HL-60 (cell line): ENCODE measurements around the gene PYGB.

Source experiments
- DNase-seq, 2 experiments: peaks; one replicate each; pipeline ENCODE4 v3.0.0-alpha.2; 2010 to 2020; ENCODE audit warnings: low read depth in 1 of 2, low spot score in 1 of 2
- H3K27ac ChIP-seq: fragments of 250-450 bp; sonication (Bioruptor Pico); replicated peaks from 2 replicates; pipeline ENCODE4 v1.5.1; 2020; ENCODE audit warnings: mild to moderate bottlenecking, moderate library complexity
- H3K27me3 ChIP-seq: fragments of 250-450 bp; sonication (Bioruptor Pico); 2 replicates; pipeline ENCODE4 v1.5.1; 2021; ENCODE audit warnings: mild to moderate bottlenecking, moderate library complexity; ENCODE audit not compliant: insufficient read depth, poor library complexity, severe bottlenecking
- H3K4me3 ChIP-seq: replicated peaks from 2 replicates; pipeline ENCODE4 v1.5.1; 2011; ENCODE audit warnings: mild to moderate bottlenecking, control low read depth, low read length; ENCODE audit not compliant: insufficient read depth
- GABPA ChIP-seq: IDR thresholded peaks from 2 replicates; pipeline ENCODE4 v1.6.1; 2012; ENCODE audit warnings: low read depth
- POLR2AphosphoS5 ChIP-seq: IDR thresholded peaks from 2 replicates; pipeline ENCODE4 v1.6.1; 2012; ENCODE audit warnings: low read depth
- SPI1 ChIP-seq: IDR thresholded peaks from 2 replicates; pipeline ENCODE4 v1.6.1; 2012; ENCODE audit warnings: low read depth, mild to moderate bottlenecking, borderline replicate concordance
- TF ChIP-seq, protein P1 (sequence below): IDR thresholded peaks from one replicate; pipeline ENCODE4 v1.5.1; 2011; ENCODE audit warnings: low read length, control low read depth, inconsistent platforms; ENCODE audit not compliant: insufficient read depth
- TF ChIP-seq, protein P2 (sequence below): IDR thresholded peaks from 2 replicates; pipeline ENCODE4 v1.6.1; 2012; ENCODE audit warnings: low read depth; ENCODE audit not compliant: insufficient replicate concordance

PYGB gene

DNA sequence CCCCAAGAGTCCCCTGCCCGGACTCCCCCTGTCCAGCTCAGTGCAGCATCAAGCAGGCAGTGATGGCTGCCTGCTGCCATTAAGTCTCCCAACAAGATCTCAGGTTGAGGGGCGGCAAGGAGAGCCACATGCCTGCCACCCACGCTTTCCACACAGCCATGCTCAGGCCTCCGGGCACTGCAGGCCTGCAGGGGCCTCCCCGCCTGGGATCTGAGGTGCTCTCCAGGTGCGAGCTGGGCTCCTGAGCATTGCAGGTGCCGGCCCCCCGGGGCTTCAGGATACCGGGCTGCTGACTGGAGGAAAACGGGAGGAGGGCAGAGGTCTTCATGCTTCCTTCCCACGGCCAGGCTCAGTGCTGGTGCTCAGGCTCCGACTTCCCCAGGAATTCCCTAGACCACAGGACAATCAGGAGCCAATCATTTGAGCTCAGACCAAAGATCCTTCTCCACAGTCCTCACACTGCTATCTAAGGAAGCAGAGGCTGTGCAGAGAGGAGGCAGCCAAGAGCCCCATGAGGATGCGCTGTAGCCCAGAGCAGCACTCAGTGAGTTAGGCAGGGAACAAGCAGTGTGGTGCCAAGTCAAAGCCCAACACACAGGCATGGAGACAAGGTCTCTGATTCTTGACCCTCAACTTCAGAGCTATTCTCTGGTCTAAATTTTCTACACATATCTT is 52.7 kb downstream of the PYGB start:
- H3K4me3 ChIP-seq = no peak overlapping the region
- H3K27me3 ChIP-seq = no peaks in the 10 kb centered on the region
- TF ChIP-seq GABPA (no peak), POLR2AphosphoS5 (no peak), SPI1 (no peak)
- TF ChIP-seq, protein P1, sequence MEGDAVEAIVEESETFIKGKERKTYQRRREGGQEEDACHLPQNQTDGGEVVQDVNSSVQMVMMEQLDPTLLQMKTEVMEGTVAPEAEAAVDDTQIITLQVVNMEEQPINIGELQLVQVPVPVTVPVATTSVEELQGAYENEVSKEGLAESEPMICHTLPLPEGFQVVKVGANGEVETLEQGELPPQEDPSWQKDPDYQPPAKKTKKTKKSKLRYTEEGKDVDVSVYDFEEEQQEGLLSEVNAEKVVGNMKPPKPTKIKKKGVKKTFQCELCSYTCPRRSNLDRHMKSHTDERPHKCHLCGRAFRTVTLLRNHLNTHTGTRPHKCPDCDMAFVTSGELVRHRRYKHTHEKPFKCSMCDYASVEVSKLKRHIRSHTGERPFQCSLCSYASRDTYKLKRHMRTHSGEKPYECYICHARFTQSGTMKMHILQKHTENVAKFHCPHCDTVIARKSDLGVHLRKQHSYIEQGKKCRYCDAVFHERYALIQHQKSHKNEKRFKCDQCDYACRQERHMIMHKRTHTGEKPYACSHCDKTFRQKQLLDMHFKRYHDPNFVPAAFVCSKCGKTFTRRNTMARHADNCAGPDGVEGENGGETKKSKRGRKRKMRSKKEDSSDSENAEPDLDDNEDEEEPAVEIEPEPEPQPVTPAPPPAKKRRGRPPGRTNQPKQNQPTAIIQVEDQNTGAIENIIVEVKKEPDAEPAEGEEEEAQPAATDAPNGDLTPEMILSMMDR = no peak
- TF ChIP-seq, protein P2, sequence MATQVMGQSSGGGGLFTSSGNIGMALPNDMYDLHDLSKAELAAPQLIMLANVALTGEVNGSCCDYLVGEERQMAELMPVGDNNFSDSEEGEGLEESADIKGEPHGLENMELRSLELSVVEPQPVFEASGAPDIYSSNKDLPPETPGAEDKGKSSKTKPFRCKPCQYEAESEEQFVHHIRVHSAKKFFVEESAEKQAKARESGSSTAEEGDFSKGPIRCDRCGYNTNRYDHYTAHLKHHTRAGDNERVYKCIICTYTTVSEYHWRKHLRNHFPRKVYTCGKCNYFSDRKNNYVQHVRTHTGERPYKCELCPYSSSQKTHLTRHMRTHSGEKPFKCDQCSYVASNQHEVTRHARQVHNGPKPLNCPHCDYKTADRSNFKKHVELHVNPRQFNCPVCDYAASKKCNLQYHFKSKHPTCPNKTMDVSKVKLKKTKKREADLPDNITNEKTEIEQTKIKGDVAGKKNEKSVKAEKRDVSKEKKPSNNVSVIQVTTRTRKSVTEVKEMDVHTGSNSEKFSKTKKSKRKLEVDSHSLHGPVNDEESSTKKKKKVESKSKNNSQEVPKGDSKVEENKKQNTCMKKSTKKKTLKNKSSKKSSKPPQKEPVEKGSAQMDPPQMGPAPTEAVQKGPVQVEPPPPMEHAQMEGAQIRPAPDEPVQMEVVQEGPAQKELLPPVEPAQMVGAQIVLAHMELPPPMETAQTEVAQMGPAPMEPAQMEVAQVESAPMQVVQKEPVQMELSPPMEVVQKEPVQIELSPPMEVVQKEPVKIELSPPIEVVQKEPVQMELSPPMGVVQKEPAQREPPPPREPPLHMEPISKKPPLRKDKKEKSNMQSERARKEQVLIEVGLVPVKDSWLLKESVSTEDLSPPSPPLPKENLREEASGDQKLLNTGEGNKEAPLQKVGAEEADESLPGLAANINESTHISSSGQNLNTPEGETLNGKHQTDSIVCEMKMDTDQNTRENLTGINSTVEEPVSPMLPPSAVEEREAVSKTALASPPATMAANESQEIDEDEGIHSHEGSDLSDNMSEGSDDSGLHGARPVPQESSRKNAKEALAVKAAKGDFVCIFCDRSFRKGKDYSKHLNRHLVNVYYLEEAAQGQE = no peak
- no peak overlapping the region for H3K27ac ChIP-seq
- no peak for DNase-seq

DNA sequence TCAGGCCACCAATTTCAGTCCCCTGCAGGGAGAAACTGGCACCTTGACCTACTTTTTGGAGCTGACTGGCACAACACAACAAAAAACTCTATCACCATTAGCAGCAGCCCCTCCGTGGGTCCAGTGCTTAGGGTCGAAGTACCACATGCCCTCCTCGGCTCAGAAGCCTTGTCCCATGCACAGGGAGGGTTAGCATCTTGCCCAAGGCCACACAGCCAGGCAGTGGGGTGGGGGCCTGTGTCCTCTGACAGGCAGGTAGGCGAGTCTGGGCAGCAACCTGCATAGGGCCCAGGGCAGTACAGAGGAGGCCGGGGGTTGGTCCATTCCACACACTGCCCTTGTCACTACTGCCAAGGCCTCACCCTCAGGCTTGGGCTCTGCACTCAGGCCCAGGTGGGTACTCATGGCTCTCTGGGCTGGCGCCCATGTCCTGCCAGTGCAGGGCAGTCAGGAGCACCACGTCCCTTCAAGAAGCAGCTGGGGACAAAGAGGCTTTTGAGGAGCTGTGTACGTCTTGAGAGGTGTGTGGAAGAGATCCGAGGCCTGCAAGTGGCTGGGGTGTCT is 53.6 kb downstream of the PYGB start:
- H3K4me3 ChIP-seq = no peak overlapping the region
- DNase-seq = no peak
- H3K27ac ChIP-seq = no peak overlapping the region
- H3K27me3 ChIP-seq = no peaks in the 10 kb centered on the region
- TF ChIP-seq, protein P1 = no peak
- TF ChIP-seq, protein P2 = no peak
- no peak for TF ChIP-seq GABPA
- TF ChIP-seq POLR2AphosphoS5 = no peak
- TF ChIP-seq SPI1 = no peak

DNA sequence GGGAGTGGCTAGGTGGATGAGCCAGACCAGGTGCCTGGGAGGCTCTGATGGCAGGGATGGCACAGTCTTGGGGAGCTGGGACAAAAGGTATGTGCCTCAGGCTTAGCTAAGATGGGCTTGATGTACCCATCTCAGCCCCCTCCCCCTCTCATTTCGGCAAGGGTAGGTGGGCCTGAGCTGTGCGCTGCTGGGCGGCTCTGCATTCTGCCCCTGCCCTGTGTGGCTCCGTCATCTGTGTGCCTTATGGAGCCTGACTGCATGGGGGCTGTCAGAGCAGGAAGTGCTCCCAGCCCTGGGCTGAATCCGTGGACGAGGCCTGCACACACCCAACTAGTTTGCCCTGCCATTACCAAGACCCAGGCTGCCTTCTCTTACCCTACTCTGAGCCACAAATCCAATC is 54.7 kb downstream of the PYGB start:
- Histone ChIP-seq H3K27me3 (no peaks in the 10 kb centered on the region), H3K4me3 (no peak overlapping the region), H3K27ac (no peak overlapping the region)
- no peak for DNase-seq
- TF ChIP-seq, protein P2 = no peak
- TF ChIP-seq GABPA = no peak
- TF ChIP-seq, protein P1 = no peak
- no peak for TF ChIP-seq POLR2AphosphoS5
- TF ChIP-seq SPI1 = no peak
